Measurements from ENCODE around the gene ARSD.

- TF ChIP-seq CTCF (IDR thresholded peaks at IDR 0.05; ENCODE audit: borderline replicate concordance, extremely low read depth, low read length, poor library complexity, severe bottlenecking), result peak; percentile 44
- TF ChIP-seq EZH2 (IDR thresholded peaks at IDR 0.05; ENCODE audit: borderline replicate concordance, low read depth, low read length, severe bottlenecking), result no peak
Observed at GRCh38 chrX:2875798-2876399, 53.2 kb downstream of the ARSD start.

Data from DND-41 (cell line).